ENCODE results near the gene DBP. TPM values are rescaled to one million over a fixed set of nuclear protein-coding genes. Genes with fewer than 3 reads are reported as not detected.
"Not testable (repeated sequence)": the region's sequence is repeated elsewhere in the genome, so short reads cannot be mapped to it uniquely, and the experiment has no call there.

DBP gene, protein sequence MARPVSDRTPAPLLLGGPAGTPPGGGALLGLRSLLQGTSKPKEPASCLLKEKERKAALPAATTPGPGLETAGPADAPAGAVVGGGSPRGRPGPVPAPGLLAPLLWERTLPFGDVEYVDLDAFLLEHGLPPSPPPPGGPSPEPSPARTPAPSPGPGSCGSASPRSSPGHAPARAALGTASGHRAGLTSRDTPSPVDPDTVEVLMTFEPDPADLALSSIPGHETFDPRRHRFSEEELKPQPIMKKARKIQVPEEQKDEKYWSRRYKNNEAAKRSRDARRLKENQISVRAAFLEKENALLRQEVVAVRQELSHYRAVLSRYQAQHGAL
- 10 to 100 TPM; 18.9 to 32.8 (median 25.1) TPM for total RNA-seq

DNA sequence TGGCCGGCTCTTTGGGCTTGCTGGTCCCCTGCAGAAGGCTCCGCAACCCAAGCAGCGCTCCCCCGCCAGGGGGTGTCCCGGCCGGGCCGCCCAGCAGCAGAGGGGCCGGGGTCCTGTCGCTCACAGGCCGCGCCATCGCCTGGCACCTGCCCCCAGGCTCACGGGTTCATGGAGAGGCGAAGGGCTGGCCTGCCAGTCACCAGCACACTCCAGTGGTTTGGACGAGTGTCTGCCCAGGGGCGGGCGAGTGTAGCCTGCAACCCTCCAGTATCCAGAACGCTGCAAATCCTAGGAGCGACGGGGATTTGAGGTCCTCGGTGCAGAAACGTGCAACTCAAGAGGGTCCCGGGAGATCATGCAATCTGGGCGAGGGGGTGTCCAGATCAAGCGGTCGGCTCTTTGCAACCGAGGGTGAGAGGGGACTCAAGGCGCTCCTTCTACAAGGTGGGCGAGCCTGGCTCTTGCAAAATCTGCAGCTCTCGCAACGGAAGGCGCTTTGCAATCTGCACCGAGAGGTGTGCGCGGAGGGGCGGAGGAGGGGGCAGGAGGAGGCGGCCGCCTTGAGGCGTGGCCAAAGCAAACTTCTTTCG lies at the start of gene DBP:
TSS of gene DBP (minus strand) at position 521 of the 590 bp plus-strand sequence. CDS start at position 136, 385 bp downstream.
- TF ChIP-seq, protein P1, sequence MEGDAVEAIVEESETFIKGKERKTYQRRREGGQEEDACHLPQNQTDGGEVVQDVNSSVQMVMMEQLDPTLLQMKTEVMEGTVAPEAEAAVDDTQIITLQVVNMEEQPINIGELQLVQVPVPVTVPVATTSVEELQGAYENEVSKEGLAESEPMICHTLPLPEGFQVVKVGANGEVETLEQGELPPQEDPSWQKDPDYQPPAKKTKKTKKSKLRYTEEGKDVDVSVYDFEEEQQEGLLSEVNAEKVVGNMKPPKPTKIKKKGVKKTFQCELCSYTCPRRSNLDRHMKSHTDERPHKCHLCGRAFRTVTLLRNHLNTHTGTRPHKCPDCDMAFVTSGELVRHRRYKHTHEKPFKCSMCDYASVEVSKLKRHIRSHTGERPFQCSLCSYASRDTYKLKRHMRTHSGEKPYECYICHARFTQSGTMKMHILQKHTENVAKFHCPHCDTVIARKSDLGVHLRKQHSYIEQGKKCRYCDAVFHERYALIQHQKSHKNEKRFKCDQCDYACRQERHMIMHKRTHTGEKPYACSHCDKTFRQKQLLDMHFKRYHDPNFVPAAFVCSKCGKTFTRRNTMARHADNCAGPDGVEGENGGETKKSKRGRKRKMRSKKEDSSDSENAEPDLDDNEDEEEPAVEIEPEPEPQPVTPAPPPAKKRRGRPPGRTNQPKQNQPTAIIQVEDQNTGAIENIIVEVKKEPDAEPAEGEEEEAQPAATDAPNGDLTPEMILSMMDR (IDR thresholded peaks at IDR 0.05), result peak in 1 of 6 experiments; percentile 19
- TF ChIP-seq POLR2A (IDR thresholded peaks at IDR 0.05), result peak; percentile 8 to 56
- H3K9me3 ChIP-seq, result no peaks in the 10 kb centered on the region
- H3K27ac ChIP-seq, result peak within 1 kb of the TSS; percentile 99 to 100 (median 99)
- DNase-seq, result peak; percentile 83
- H3K36me3 ChIP-seq, result no peaks in the 10 kb centered on the region
- no peaks in the 10 kb centered on the region for H3K27me3 ChIP-seq
- H3K4me1 ChIP-seq, result peaks cover 29 to 47% of the 10 kb centered on the region in 2 donors
- 1 to 2% methylated on average over 21 to 29 of the region's 40 CpGs for WGBS, 2 donors
- peak within 1 kb of the TSS; percentile 19 to 71 (median 41) for H3K4me3 ChIP-seq (replicated peaks in 1 of 3)
- intact Hi-C loops (cut with DNase I), result no loop called here

DNA sequence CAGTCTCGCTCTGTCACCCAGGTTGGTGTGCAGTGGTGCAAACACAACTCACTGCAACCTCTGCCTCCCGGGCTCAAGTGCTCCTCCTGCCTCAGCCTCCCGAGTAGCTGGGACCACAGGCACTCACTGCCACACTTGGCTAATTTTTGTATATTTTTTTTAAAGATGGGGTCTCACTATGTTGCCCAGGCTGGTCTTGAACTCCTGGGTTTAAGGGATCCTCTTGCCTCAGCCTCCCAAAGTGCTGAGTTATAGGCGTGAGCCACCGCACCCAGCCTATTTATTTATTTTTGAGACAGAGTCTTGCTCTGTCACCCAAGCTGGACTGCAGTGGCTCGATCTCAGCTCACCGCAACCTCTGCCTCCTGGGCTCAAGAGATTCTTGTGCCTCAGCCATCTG lies 49.5 kb upstream of the DBP start:
- DNase-seq, result peak in 1 of 2 donors; percentile 20
- H3K27ac ChIP-seq; H3K9me3 ChIP-seq; H3K27me3 ChIP-seq; H3K36me3 ChIP-seq; intact Hi-C loops (cut with DNase I); H3K4me1 ChIP-seq; H3K4me3 ChIP-seq (replicated peaks in 1 of 3): not testable (repeated sequence)
- 65 to 67% methylated on average over 6 to 7 of the region's 7 CpGs for WGBS, 2 donors

DNA sequence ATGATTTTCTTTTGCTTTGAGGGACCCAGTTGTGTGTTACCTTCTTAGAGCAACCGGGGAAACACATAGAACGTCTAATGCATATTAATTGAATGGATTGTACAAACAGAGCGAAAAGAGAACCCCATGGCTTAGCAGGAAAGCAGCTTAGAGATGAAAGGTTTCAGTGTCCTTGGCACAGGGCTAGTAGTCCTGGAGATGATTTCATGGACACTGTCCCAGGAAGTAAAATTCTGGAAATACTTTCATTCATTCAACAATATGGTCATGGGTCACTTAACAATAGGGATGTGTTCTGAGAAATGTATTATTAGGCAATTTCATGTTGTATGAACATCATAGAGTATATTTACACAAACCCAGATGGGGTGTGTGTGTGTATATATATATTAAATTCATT lies 48.9 kb upstream of the DBP start:
- H3K27ac ChIP-seq, result no peak overlapping the region
- no peaks in the 10 kb centered on the region for H3K36me3 ChIP-seq
- TF ChIP-seq, protein P1 (IDR thresholded peaks at IDR 0.05), result no peak
- no peak for TF ChIP-seq POLR2A (IDR thresholded peaks at IDR 0.05)
- WGBS, 2 donors, result 84 to 89% methylated on average over 3 of the region's 3 CpGs
- peaks cover 0 to 4% of the 10 kb centered on the region in 2 donors for H3K4me1 ChIP-seq
- intact Hi-C loops (cut with DNase I), result no loop called here
- no peaks in the 10 kb centered on the region for H3K27me3 ChIP-seq
- H3K9me3 ChIP-seq, result no peaks in the 10 kb centered on the region
- H3K4me3 ChIP-seq (replicated peaks in 1 of 3), result no peak overlapping the region
- DNase-seq, result no peak

DNA sequence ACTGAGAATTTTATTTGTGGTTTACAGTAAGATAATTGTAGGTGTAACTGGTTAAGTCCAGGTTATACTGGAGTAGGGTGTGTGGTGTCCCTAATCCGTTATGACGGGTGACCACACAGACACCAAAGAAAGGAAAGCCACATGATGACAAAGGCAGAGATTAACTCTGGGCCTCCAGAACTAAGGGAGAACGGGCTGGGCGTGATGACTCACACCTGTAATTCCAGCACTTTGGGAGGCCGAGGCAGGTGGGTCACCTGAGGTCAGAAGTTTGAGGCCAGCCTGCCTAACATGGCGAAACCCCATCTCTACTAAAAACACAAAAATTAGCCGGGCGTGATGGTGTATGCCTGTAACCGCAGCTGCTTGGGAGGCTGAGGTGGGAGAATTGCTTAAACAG lies 48.4 kb upstream of the DBP start:
- H3K36me3 ChIP-seq, result no peaks in the 10 kb centered on the region
- H3K4me3 ChIP-seq (replicated peaks in 1 of 3), result no peak overlapping the region
- no peak overlapping the region for H3K27ac ChIP-seq
- intact Hi-C loops (cut with DNase I), result no loop called here
- TF ChIP-seq, protein P1 (IDR thresholded peaks at IDR 0.05), result no peak
- TF ChIP-seq POLR2A (IDR thresholded peaks at IDR 0.05), result no peak
- 70 to 78% methylated on average over 9 of the region's 9 CpGs for WGBS, 2 donors
- DNase-seq, result peak in 1 of 2 donors; percentile 18
- peaks cover 0 to 4% of the 10 kb centered on the region in 2 donors for H3K4me1 ChIP-seq
- H3K9me3 ChIP-seq, result no peaks in the 10 kb centered on the region
- H3K27me3 ChIP-seq, result no peaks in the 10 kb centered on the region

DNA sequence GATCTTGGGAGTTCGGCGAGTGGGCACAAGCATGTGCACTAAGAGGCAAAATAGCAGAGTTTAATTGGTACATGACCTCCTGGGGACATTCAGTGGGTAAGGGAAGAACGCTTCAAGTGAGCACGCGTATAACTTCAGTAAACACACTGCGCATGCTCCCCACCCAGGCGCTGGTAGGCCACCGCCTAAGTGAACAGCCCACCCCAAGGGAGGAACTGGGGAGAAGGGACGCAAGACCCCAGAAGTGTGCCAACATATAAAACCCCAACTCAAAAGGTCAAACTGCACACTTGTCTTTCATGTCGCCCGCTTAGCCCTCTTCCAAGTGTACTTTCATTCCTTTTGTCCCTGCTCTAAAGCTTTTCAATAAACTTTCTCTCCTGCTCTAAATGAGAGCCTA lies 46.2 kb upstream of the DBP start:
- no peaks in the 10 kb centered on the region for H3K9me3 ChIP-seq
- intact Hi-C loops (cut with DNase I), result no loop called here
- no peaks in the 10 kb centered on the region for H3K27me3 ChIP-seq
- peak; percentile 71 to 75 for DNase-seq
- no peaks in the 10 kb centered on the region for H3K36me3 ChIP-seq
- H3K4me3 ChIP-seq (replicated peaks in 1 of 3), result no peak overlapping the region
- no peak overlapping the region for H3K27ac ChIP-seq
- WGBS, 2 donors, result 37 to 47% methylated on average over 11 of the region's 11 CpGs
- no peak for TF ChIP-seq POLR2A (IDR thresholded peaks at IDR 0.05)
- TF ChIP-seq, protein P1 (IDR thresholded peaks at IDR 0.05), result no peak
- H3K4me1 ChIP-seq, result peaks cover 0 to 4% of the 10 kb centered on the region in 2 donors
